CD4-positive, alpha-beta memory T cell (primary cell): Measurements from ENCODE around the gene LPAR5. TPM values are rescaled to one million over a fixed set of nuclear protein-coding genes. Genes with fewer than 3 reads are reported as not detected.

Source experiments
- CTCF ChIA-PET: fragments of 350-600 bp; sonication (Branson Sonifier 250); formaldehyde crosslinking; loops from one replicate; lab custom pipeline; 2021; ENCODE audit warnings: inconsistent platforms; ENCODE audit not compliant: partially characterized antibody; lab: Charles Lee
- POLR2A ChIA-PET: fragments of 350-600 bp; sonication (Branson Sonifier 250); formaldehyde crosslinking; loops from one replicate; lab custom pipeline; 2021; ENCODE audit not compliant: partially characterized antibody; lab: Charles Lee
- DNase-seq, 5 donors: peaks; one replicate each; pipeline versions ENCODE4 v3.0.0 to v3.0.0-alpha.2; 2020 to 2022; ENCODE audit warnings: mixed read lengths in 1 of 5
- H3K27ac ChIP-seq: one replicate; pipeline ENCODE4 v1.7.0; 2013; ENCODE audit warnings: low read depth, low read length
- H3K27me3 ChIP-seq: 2 replicates; pipeline ENCODE4 v1.7.0; 2013; ENCODE audit warnings: mild to moderate bottlenecking, low read length, moderate library complexity; ENCODE audit not compliant: insufficient read depth
- H3K36me3 ChIP-seq: 2 replicates; pipeline ENCODE4 v1.7.0; 2013; ENCODE audit warnings: mild to moderate bottlenecking, low read length, moderate library complexity; ENCODE audit not compliant: insufficient read depth
- H3K4me1 ChIP-seq: 2 replicates; pipeline ENCODE4 v1.7.0; 2013; ENCODE audit warnings: mild to moderate bottlenecking, low read length, moderate library complexity; ENCODE audit not compliant: insufficient read depth
- H3K4me3 ChIP-seq, 2 donors: one replicate each; pipeline ENCODE4 v1.7.0; 2013; ENCODE audit warnings: low read length in 2 of 2, mild to moderate bottlenecking in 1 of 2
- H3K9me3 ChIP-seq, 2 donors: one replicate each; pipeline ENCODE4 v1.7.0; 2013; ENCODE audit warnings: low read length in 2 of 2, control low read depth in 1 of 2; ENCODE audit not compliant: control insufficient read depth in 1 of 2
- H3K27ac Mint-ChIP-seq, 7 donors: one replicate each; pipeline ENCODE4 v1.8.0; 2020 to 2021; ENCODE audit warnings: mixed read lengths in 7 of 7, mild to moderate bottlenecking in 6 of 7, inconsistent platforms in 3 of 7, moderate library complexity in 3 of 7
- H3K27me3 Mint-ChIP-seq, 2 donors: one replicate each; pipeline ENCODE4 v1.8.0; 2020 to 2021; ENCODE audit warnings: mixed read lengths in 2 of 2
- H3K36me3 Mint-ChIP-seq, 2 donors: one replicate each; pipeline ENCODE4 v1.8.0; 2020 to 2021; ENCODE audit warnings: mixed read lengths in 2 of 2, inconsistent platforms in 1 of 2, mild to moderate bottlenecking in 1 of 2
- H3K4me1 Mint-ChIP-seq, 4 donors: one replicate each; pipeline ENCODE4 v1.8.0; 2020 to 2021; ENCODE audit warnings: mixed read lengths in 4 of 4, mild to moderate bottlenecking in 1 of 4
- H3K4me3 Mint-ChIP-seq, 8 donors: one replicate each; pipeline ENCODE4 v1.8.0; 2020 to 2021; ENCODE audit warnings: mixed read lengths in 8 of 8, mild to moderate bottlenecking in 7 of 8, moderate library complexity in 6 of 8, inconsistent platforms in 3 of 8
- H3K9me3 Mint-ChIP-seq, 8 donors: one replicate each; pipeline ENCODE4 v1.8.0; 2020 to 2021; ENCODE audit warnings: mixed read lengths in 8 of 8, mild to moderate bottlenecking in 5 of 8, inconsistent platforms in 3 of 8, moderate library complexity in 1 of 8
- intact Hi-C: fragments of 100-400 bp; cut with micrococcal nuclease; formaldehyde crosslinking; loops from one replicate; pipeline ENCODE4 v1.15.1; 2023
- polyA plus RNA-seq, 2 donors: library from polyadenylated mRNA; unstranded; fragments of 300-500 nt; fragmentation: Illumina TruSeq; gene quantifications; one replicate each; pipeline ENCODE4 v1.2.3, GENCODE V29; 2021
- total RNA-seq, 2 experiments: library from RNA; stranded (reverse); gene quantifications; one replicate each; pipeline ENCODE4 v1.2.3, GENCODE V29; 2021

The LPAR5 gene
- total and polyA plus RNA-seq, 4 experiments from 2014 or later: 5.4 to 11.9 (median 10.6) TPM

- H3K27me3 ChIP-seq: no peaks in the 10 kb centered on the region
- CTCF ChIA-PET: no interaction called here
- no peaks in the 10 kb centered on the region for H3K9me3 Mint-ChIP-seq
- peaks cover 9% of the 10 kb centered on the region for H3K4me1 ChIP-seq
- H3K4me1 Mint-ChIP-seq: peaks cover 5 to 16% (median 6%) of the 10 kb centered on the region in 4 donors
- H3K9me3 ChIP-seq: no peaks in the 10 kb centered on the region
- no peak overlapping the region for H3K4me3 ChIP-seq
- H3K27me3 Mint-ChIP-seq: peaks cover 0 to 1% of the 10 kb centered on the region in 2 donors
- no peak overlapping the region for H3K27ac ChIP-seq
- H3K27ac Mint-ChIP-seq: no peak overlapping the region
- peaks cover 39% of the 10 kb centered on the region for H3K36me3 ChIP-seq
- peaks cover 45 to 56% of the 10 kb centered on the region in 2 donors for H3K36me3 Mint-ChIP-seq
- H3K4me3 Mint-ChIP-seq: no peak overlapping the region
- POLR2A ChIA-PET: no interaction called here
- DNase-seq: no peak
- intact Hi-C loops: no loop called here
Measured at GRCh38 chr12:6650832-6651231, 15.1 kb upstream of the LPAR5 start.

DNA sequence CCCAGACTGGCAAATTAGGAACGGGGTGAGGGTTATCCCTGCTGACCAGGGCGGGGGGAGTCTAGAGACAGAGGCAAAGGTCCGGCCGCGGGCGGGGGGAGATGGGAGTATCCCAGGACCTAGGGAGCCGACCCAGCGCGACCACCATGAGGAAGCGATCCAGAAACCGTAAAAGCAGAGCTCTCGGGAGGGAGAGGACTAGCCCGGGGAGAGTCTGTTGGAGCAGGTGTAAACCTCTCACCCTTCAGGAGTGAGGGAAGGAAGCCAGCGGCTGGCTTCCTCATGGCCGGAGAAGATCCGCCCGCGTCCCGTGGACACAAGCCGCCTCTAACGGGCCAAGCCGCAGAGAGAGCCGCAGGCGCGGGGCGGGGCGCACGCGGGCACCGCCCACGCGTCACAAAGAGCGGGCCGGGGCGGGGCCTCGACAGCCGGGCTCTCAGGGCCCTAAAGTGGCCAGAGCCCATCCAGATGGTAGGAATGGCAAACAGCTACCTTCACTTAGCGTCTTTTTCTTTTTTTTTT lies 11.4 kb upstream of the LPAR5 start, which contains the start of gene ACRBP:
Gene ACRBP (minus strand): TSS at position 350 of the 522 bp plus-strand sequence. CDS start 66 bp downstream, at position 284.
- CTCF ChIA-PET: interaction anchor here (0.9 kb wide), 1 partner anchor 27 kb away, joined by 3 read pairs; no protein-coding TSS in a partner anchor
- Histone ChIP-seq H3K4me1 (peaks cover 9% of the 10 kb centered on the region), H3K27ac (no peak within 1 kb of the TSS), H3K27me3 (no peaks in the 10 kb centered on the region), H3K4me3 (no peak within 1 kb of the TSS), H3K36me3 (peaks cover 19% of the 10 kb centered on the region), H3K9me3 (peaks cover 0 to 11% of the 10 kb centered on the region in 2 donors)
- Mint-ChIP-seq H3K4me3 (peak within 1 kb of the TSS; percentile 17 to 77 (median 48)), H3K27ac (peak within 1 kb of the TSS in 2 of 7 donors; percentile 43 to 46), H3K36me3 (peaks cover 34 to 40% of the 10 kb centered on the region in 2 donors), H3K9me3 (peaks cover 0 to 21% (median 8%) of the 10 kb centered on the region in 8 donors), H3K4me1 (peaks cover 5 to 16% (median 7%) of the 10 kb centered on the region in 4 donors), H3K27me3 (peaks cover 0 to 5% of the 10 kb centered on the region in 2 donors)
- POLR2A ChIA-PET: interaction anchor here (0.5 to 1.5 kb wide), 3 partner anchors 15 to 44 kb away, joined by 3 to 4 read pairs (median 3); no protein-coding TSS in a partner anchor
- intact Hi-C loops: no loop called here
- no peak for DNase-seq

- peaks cover 0 to 5% of the 10 kb centered on the region in 2 donors for H3K27me3 Mint-ChIP-seq
- DNase-seq: no peak
- ChIA-PET POLR2A (interaction anchor here (0.5 to 0.7 kb wide), 2 partner anchors 27 to 43 kb away, joined by 3 to 4 read pairs; no protein-coding TSS in a partner anchor), CTCF (interaction anchor here (0.9 to 3.9 kb wide), 2 partner anchors 26 to 27 kb away, joined by 3 to 30 read pairs; no protein-coding TSS in a partner anchor)
- intact Hi-C loops: no loop called here
- Histone ChIP-seq H3K27ac (no peak overlapping the region), H3K27me3 (no peaks in the 10 kb centered on the region), H3K9me3 (peaks cover 0 to 11% of the 10 kb centered on the region in 2 donors), H3K36me3 (peaks cover 15% of the 10 kb centered on the region), H3K4me1 (peaks cover 9% of the 10 kb centered on the region), H3K4me3 (no peak overlapping the region)
- H3K27ac Mint-ChIP-seq: peak overlapping the region in 1 of 7 donors; percentile 46
- peaks cover 5 to 16% (median 7%) of the 10 kb centered on the region in 4 donors for H3K4me1 Mint-ChIP-seq
- peaks cover 31 to 35% of the 10 kb centered on the region in 2 donors for H3K36me3 Mint-ChIP-seq
- peak overlapping the region; percentile 17 to 77 (median 48) for H3K4me3 Mint-ChIP-seq
- peaks cover 0 to 21% (median 8%) of the 10 kb centered on the region in 8 donors for H3K9me3 Mint-ChIP-seq
Measured at GRCh38 chr12:6646276-6647082, 10.7 kb upstream of the LPAR5 start.

GRCh38 chr12:6644903-6645302 lies 9.1 kb upstream of the LPAR5 start:
- intact Hi-C loops: loop anchor here (2.0 kb wide), 1 partner anchor 26 kb away; no protein-coding TSS in a partner anchor
- POLR2A ChIA-PET: interaction anchor here (0.9 to 1.6 kb wide), 4 partner anchors 9 to 32 kb away, joined by 3 to 5 read pairs (median 4); partner anchors contain the start of gene LPAR5
- H3K27ac Mint-ChIP-seq: peak overlapping the region in 1 of 7 donors; percentile 44

GRCh38 chr12:6644257-6644596 lies 8.5 kb upstream of the LPAR5 start:
- Mint-ChIP-seq H3K36me3 (peaks cover 19 to 23% of the 10 kb centered on the region in 2 donors), H3K4me3 (no peak overlapping the region), H3K4me1 (peaks cover 5 to 16% (median 7%) of the 10 kb centered on the region in 4 donors), H3K27me3 (peaks cover 0 to 5% of the 10 kb centered on the region in 2 donors), H3K9me3 (peaks cover 0 to 21% (median 8%) of the 10 kb centered on the region in 8 donors), H3K27ac (peak overlapping the region in 1 of 7 donors; percentile 73)
- ChIA-PET POLR2A (interaction anchor here (0.9 to 1.6 kb wide), 4 partner anchors 8 to 31 kb away, joined by 3 to 5 read pairs (median 4); partner anchors contain the start of gene LPAR5), CTCF (interaction anchor here (0.9 to 3.9 kb wide), 6 partner anchors 25 to 90 kb away, joined by 3 to 30 read pairs (median 4); no protein-coding TSS in a partner anchor)
- Histone ChIP-seq H3K9me3 (peaks cover 0 to 11% of the 10 kb centered on the region in 2 donors), H3K27me3 (no peaks in the 10 kb centered on the region), H3K27ac (no peak overlapping the region), H3K4me1 (peaks cover 9% of the 10 kb centered on the region), H3K36me3 (peaks cover 5% of the 10 kb centered on the region), H3K4me3 (no peak overlapping the region)
- no peak for DNase-seq
- intact Hi-C loops: loop anchor here (2.0 kb wide), 1 partner anchor 25 kb away; no protein-coding TSS in a partner anchor

More at GRCh38 chr12:6644903-6645302, 9.1 kb upstream of the LPAR5 start:
- no peak overlapping the region for H3K27ac ChIP-seq
- Mint-ChIP-seq H3K4me3 (peak overlapping the region in 1 of 8 donors; percentile 42), H3K9me3 (peaks cover 0 to 21% (median 8%) of the 10 kb centered on the region in 8 donors), H3K27me3 (peaks cover 0 to 5% of the 10 kb centered on the region in 2 donors), H3K36me3 (peaks cover 19 to 23% of the 10 kb centered on the region in 2 donors), H3K4me1 (peaks cover 5 to 16% (median 7%) of the 10 kb centered on the region in 4 donors)
- DNase-seq: no peak
- CTCF ChIA-PET: interaction anchor here (0.8 to 3.9 kb wide), 8 partner anchors 25 to 91 kb away, joined by 3 to 30 read pairs (median 4); no protein-coding TSS in a partner anchor
- H3K27me3 ChIP-seq: no peaks in the 10 kb centered on the region
- peaks cover 5% of the 10 kb centered on the region for H3K36me3 ChIP-seq
- no peak overlapping the region for H3K4me3 ChIP-seq
- H3K9me3 ChIP-seq: peaks cover 0 to 11% of the 10 kb centered on the region in 2 donors
- peaks cover 9% of the 10 kb centered on the region for H3K4me1 ChIP-seq

DNA sequence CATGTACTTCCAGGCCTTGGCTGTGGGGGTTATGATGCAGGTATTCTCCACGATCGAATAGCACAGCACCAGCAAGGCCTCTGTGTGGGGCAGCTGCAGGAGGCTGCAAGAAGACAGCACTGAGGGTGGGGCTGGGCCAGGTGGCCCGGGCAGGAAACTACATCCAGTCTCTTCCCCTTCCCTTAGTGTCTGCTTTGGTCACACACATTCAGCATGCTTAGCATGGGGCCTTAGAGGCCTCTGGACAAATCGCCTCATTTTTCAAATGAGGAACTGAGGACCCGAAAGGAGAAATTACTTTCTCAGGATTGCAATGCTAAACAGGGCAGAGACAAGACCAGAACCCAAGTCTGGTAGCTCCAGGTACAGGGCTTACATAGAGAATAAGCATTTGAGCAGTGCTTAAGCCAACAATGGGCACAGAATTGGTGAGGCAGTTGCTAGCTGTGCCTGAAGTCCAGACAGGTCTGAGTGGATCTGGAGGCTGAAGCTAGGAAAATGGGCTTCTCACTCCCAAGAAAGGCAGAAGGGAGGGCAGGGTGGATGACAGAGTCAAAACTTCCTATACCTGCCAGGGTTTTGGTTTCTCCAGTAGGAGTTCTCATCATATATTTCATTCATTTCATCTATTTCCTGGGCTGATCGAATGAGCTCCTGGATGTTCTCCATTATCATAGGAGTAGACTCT lies 8.0 kb upstream of the LPAR5 start:
- no peak overlapping the region for H3K4me3 Mint-ChIP-seq
- H3K27me3 Mint-ChIP-seq: peaks cover 0 to 5% of the 10 kb centered on the region in 2 donors
- no peaks in the 10 kb centered on the region for H3K27me3 ChIP-seq
- H3K27ac Mint-ChIP-seq: peak overlapping the region in 1 of 7 donors; percentile 73
- H3K4me1 Mint-ChIP-seq: peaks cover 5 to 16% (median 7%) of the 10 kb centered on the region in 4 donors
- H3K4me1 ChIP-seq: peaks cover 9% of the 10 kb centered on the region
- ChIA-PET CTCF (interaction anchor here (1.0 to 3.9 kb wide), 3 partner anchors 17 to 29 kb away, joined by 3 to 30 read pairs (median 7); no protein-coding TSS in a partner anchor), POLR2A (interaction anchor here (0.9 to 1.6 kb wide), 3 partner anchors 8 to 29 kb away, joined by 3 to 5 read pairs (median 4); partner anchors contain the start of gene LPAR5)
- peaks cover 19 to 23% of the 10 kb centered on the region in 2 donors for H3K36me3 Mint-ChIP-seq
- no peak overlapping the region for H3K27ac ChIP-seq
- H3K36me3 ChIP-seq: peaks cover 5% of the 10 kb centered on the region
- no peak overlapping the region for H3K4me3 ChIP-seq
- peaks cover 0 to 21% (median 8%) of the 10 kb centered on the region in 8 donors for H3K9me3 Mint-ChIP-seq
- DNase-seq: no peak
- intact Hi-C loops: loop anchor here (2.0 kb wide), 1 partner anchor 25 kb away; no protein-coding TSS in a partner anchor
- H3K9me3 ChIP-seq: peaks cover 0 to 11% of the 10 kb centered on the region in 2 donors
